ENCODE data around the gene IDE.

The IDE gene

DNA sequence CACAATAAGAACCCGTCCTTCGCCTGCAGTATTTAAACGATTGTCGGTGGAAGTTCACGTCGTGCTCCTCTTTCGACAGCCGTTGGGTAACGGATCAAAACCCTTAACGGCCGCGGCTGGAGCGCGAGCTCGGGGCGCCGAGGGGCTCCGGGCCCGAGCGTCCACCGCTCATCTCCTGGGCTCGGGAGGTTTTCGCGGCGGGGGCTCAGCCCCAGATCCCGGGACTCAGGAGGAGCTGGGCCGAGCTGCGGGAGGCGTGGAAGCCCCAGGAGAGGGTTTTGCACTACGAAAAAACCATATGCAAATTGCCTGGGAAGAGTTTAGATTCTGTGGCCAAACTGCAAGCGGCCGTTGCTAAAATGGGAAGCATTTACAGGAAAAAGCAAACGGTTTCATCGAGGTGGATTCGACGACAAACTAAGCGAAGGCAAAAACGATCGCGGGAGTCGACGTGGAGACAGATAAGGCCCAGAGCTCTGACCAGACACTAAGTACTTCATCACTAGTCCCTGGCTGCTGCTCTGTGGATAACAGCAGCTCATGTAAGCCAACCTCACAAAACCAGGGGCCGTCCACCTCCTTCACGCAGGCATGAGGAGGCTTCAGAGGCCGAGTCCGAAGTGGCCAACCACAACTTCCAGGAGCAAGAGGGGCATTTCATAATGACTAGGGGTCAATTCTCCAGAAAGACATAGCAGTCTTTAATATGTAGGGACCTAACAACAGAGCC is 153.2 kb downstream of the IDE start:
- Mint-ChIP-seq H3K27ac (ENCODE audit: low read depth) (no peak overlapping the region), H3K27me3 (peaks cover 59% of the 10 kb centered on the region), H3K9me3 (no peaks in the 10 kb centered on the region), H3K4me3 (no peak overlapping the region), H3K36me3 (ENCODE audit: insufficient read depth) (no peaks in the 10 kb centered on the region), H3K4me1 (no peaks in the 10 kb centered on the region)
- ATAC-seq (replicated peaks; ENCODE audit: extremely low read depth, poor library complexity, severe bottlenecking) (no peak), DNase-seq (ENCODE audit: low spot score in 2 of 2) (no peak)

DNA sequence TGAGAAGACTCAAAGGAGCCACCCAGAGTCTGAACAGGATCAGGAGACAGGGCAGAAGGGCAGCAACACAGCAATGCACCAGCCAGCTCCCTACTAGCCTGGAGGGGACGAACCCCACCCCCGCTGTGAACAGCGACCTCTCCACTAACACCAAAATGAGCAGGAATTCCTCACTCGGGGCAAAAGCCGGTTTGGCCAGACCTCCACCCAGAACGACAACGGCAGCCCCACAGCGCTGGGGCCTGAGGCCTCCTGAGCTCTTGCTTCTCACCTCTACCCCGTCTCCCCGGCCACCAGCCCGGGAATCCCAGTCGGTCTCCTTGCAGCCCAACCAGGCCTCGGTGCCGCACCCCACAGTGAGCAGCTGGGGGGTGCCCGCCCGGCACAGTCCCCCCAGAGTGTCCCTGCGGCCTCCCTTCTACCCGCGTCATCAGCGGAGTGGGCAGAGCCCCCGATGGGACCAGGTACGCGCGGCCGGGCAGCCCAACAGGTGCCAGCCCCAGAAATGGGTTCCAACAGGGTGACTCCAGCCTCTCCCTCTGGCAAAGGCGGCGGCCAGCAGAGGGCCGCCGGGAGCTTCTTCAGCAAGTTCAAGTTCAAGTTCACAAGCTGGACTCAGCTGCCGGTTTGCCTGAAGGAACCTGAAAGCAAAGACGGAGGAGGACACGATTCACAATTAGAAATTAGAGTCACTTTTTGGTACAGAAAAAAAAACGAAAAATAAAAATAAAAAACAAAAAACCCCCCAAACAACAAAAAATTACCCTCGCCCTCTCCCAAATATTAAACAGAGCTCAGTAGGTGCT is 153.9 kb downstream of the IDE start:
- H3K27me3 Mint-ChIP-seq: peaks cover 59% of the 10 kb centered on the region
- ATAC-seq (replicated peaks; ENCODE audit: extremely low read depth, poor library complexity, severe bottlenecking): no peak
- H3K9me3 Mint-ChIP-seq: no peaks in the 10 kb centered on the region
- no peak overlapping the region for H3K4me3 Mint-ChIP-seq
- H3K36me3 Mint-ChIP-seq (ENCODE audit: insufficient read depth): no peaks in the 10 kb centered on the region
- DNase-seq (ENCODE audit: low spot score in 2 of 2): no peak
- H3K4me1 Mint-ChIP-seq: no peaks in the 10 kb centered on the region
- no peak overlapping the region for H3K27ac Mint-ChIP-seq (ENCODE audit: low read depth)

DNA sequence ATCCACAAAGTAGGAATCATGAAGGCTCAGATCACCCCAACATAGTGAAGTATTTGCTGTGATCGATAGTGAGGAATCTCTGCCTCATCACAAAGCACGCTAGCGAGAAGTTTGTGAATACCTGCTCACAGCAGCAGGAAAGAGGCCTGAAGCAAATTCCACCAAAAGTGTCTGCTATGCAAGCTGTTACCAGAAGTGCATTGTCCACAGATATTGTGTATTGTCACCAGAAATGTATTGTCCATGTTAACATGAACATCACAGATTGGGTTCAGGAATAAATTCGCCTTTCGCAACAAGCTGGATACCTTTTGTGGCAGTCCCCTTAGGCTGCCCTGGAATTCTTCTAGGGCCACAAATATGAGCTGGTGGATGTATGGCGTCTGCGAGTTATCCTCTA is 155.0 kb downstream of the IDE start:
- Mint-ChIP-seq H3K27ac (ENCODE audit: low read depth) (no peak overlapping the region), H3K27me3 (peaks cover 66% of the 10 kb centered on the region), H3K36me3 (ENCODE audit: insufficient read depth) (no peaks in the 10 kb centered on the region), H3K4me1 (no peaks in the 10 kb centered on the region), H3K4me3 (no peak overlapping the region), H3K9me3 (no peaks in the 10 kb centered on the region)
- no peak for DNase-seq (ENCODE audit: low spot score in 2 of 2)
- no peak for ATAC-seq (replicated peaks; ENCODE audit: extremely low read depth, poor library complexity, severe bottlenecking)

DNA sequence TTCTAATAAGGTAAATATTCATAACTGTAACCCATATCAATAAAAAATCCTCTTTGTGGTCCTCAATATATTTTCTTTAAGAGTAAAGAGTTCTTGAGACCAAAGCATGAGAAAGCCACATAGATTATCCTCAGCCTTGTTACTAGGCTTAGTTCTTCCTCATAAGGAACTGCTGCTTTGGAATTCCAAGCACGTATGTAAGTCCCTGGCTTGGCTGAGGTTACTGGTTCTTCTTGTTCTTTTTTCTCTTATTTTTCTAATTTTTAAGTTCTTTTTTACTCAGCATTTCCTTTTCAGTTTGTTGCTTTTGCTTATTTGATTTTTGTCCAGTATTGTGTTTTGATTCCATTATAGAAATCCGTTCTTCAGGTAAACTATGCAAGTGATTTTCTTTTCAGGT is 155.7 kb downstream of the IDE start:
- H3K27me3 Mint-ChIP-seq: peaks cover 68% of the 10 kb centered on the region
- H3K4me3 Mint-ChIP-seq: no peak overlapping the region
- no peak overlapping the region for H3K27ac Mint-ChIP-seq (ENCODE audit: low read depth)
- H3K36me3 Mint-ChIP-seq (ENCODE audit: insufficient read depth): no peaks in the 10 kb centered on the region
- ATAC-seq (replicated peaks; ENCODE audit: extremely low read depth, poor library complexity, severe bottlenecking): no peak
- no peaks in the 10 kb centered on the region for H3K4me1 Mint-ChIP-seq
- no peak for DNase-seq (ENCODE audit: low spot score in 2 of 2)
- no peaks in the 10 kb centered on the region for H3K9me3 Mint-ChIP-seq

DNA sequence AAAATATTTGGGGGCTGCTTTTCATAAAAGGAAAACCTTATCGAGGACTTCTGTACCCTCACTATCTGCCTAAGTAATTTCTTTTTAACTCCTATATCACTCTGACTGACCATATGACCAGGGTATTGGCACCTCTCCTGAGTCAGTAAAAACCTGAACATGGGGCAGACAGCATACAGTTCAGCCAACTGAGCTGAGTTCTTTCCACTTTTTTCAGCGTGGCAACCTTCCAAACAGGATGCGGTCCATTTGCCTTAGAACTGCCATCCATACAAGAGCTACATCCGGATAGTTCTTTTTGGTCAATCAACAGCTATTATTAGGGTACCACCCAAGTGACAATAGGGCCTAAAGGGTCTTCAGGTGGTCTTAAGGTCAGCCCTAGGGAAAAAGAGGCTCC is 160.4 kb downstream of the IDE start:
- H3K36me3 Mint-ChIP-seq (ENCODE audit: insufficient read depth): no peaks in the 10 kb centered on the region
- ATAC-seq (replicated peaks; ENCODE audit: extremely low read depth, poor library complexity, severe bottlenecking) (no peak), DNase-seq (ENCODE audit: low spot score in 2 of 2) (no peak)
- H3K4me1 Mint-ChIP-seq: no peaks in the 10 kb centered on the region
- H3K9me3 Mint-ChIP-seq: no peaks in the 10 kb centered on the region
- H3K27ac Mint-ChIP-seq (ENCODE audit: low read depth): no peak overlapping the region
- H3K27me3 Mint-ChIP-seq: peaks cover 54% of the 10 kb centered on the region
- H3K4me3 Mint-ChIP-seq: no peak overlapping the region

DNA sequence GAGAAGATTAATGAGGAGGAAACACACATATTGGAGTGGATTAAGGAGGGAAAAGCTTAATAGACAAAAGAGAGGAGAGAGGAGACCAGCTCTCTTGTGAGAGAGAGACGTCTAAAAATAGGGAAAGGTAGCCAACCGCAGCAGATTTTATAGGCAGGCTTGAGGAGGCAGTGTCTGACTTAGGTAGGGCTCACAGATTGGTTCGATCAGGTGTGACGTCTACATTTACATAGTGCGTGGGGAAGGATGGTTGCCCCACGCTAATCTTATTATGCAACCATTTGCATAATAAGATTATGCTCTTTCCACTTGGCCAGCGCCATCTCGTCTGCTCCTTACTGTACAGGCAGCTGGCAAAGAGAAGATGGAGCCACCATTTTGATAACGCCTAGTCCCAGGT is 160.9 kb downstream of the IDE start:
- no peaks in the 10 kb centered on the region for H3K9me3 Mint-ChIP-seq
- no peak overlapping the region for H3K27ac Mint-ChIP-seq (ENCODE audit: low read depth)
- DNase-seq (ENCODE audit: low spot score in 2 of 2) (no peak), ATAC-seq (replicated peaks; ENCODE audit: extremely low read depth, poor library complexity, severe bottlenecking) (no peak)
- H3K4me1 Mint-ChIP-seq: no peaks in the 10 kb centered on the region
- H3K27me3 Mint-ChIP-seq: peaks cover 50% of the 10 kb centered on the region
- H3K36me3 Mint-ChIP-seq (ENCODE audit: insufficient read depth): no peaks in the 10 kb centered on the region
- no peak overlapping the region for H3K4me3 Mint-ChIP-seq

DNA sequence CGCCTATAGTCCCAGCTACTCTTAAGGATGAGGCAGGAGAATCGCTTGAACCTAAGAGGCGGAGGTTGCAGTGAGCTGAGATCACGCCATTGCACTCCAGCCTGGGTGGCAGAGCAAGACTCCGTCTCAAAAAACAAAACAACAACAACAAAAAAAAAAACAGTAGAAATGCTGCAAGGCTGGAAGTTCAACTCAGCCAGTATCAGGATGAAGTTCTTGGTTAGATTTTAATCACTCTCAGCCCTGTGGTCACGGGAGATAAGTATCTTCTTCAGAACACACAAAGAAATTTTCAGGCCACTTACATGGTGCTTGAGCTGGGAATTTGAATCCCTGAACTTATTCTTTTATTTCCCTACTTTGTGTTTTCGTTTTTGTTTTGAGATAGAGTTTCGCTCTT is 162.5 kb downstream of the IDE start:
- no peak overlapping the region for H3K4me3 Mint-ChIP-seq
- H3K27ac Mint-ChIP-seq (ENCODE audit: low read depth): no peak overlapping the region
- no peaks in the 10 kb centered on the region for H3K4me1 Mint-ChIP-seq
- no peaks in the 10 kb centered on the region for H3K9me3 Mint-ChIP-seq
- no peaks in the 10 kb centered on the region for H3K36me3 Mint-ChIP-seq (ENCODE audit: insufficient read depth)
- DNase-seq (ENCODE audit: low spot score in 2 of 2): no peak
- no peak for ATAC-seq (replicated peaks; ENCODE audit: extremely low read depth, poor library complexity, severe bottlenecking)
- H3K27me3 Mint-ChIP-seq: peaks cover 47% of the 10 kb centered on the region

DNA sequence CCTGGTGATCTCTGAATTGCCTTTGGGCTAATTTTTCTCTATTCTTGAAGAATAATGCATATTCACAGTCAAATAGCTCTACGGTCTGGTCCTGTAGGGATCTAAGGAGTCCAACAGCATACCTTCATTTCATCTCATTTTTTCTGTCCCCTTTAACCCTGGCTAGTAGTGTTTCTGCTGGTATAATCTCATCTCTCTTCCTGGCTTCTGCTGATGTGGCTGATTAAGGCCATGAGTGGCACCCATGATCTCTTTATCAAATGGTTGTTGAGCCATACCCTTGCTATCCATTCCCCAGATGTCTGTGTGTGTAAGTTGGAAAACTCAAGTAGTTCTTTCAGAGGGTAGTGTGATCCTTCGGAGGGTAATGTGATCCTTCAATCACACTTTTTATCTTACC is 163.4 kb downstream of the IDE start:
- Mint-ChIP-seq H3K4me1 (no peaks in the 10 kb centered on the region), H3K36me3 (ENCODE audit: insufficient read depth) (no peaks in the 10 kb centered on the region), H3K27ac (ENCODE audit: low read depth) (no peak overlapping the region), H3K27me3 (peaks cover 40% of the 10 kb centered on the region), H3K9me3 (no peaks in the 10 kb centered on the region), H3K4me3 (no peak overlapping the region)
- DNase-seq (ENCODE audit: low spot score in 2 of 2) (no peak), ATAC-seq (replicated peaks; ENCODE audit: extremely low read depth, poor library complexity, severe bottlenecking) (no peak)

DNA sequence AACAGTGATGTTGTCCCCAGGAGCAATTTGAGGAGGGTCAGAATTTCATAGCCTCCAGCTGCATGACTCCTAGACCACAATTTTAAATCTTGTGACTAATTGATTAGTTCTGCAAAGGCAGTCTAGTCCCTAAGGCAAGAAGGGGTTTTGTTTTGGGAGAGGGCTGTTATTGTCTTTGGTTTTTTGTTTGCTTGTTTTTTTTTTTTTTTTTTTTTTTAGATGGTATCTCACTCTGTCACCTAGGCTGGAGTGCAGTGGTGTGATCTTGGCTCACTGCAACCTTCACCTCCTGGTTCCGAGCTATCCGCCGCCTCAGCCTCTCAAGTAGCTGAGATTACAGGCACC is 165.9 kb downstream of the IDE start:
- Mint-ChIP-seq H3K4me1 (no peaks in the 10 kb centered on the region), H3K27ac (ENCODE audit: low read depth) (no peak overlapping the region), H3K27me3 (peaks cover 29% of the 10 kb centered on the region), H3K36me3 (ENCODE audit: insufficient read depth) (peaks cover 2% of the 10 kb centered on the region), H3K4me3 (no peak overlapping the region), H3K9me3 (no peaks in the 10 kb centered on the region)
- ATAC-seq (replicated peaks; ENCODE audit: extremely low read depth, poor library complexity, severe bottlenecking) (no peak), DNase-seq (ENCODE audit: low spot score in 2 of 2) (no peak)

DNA sequence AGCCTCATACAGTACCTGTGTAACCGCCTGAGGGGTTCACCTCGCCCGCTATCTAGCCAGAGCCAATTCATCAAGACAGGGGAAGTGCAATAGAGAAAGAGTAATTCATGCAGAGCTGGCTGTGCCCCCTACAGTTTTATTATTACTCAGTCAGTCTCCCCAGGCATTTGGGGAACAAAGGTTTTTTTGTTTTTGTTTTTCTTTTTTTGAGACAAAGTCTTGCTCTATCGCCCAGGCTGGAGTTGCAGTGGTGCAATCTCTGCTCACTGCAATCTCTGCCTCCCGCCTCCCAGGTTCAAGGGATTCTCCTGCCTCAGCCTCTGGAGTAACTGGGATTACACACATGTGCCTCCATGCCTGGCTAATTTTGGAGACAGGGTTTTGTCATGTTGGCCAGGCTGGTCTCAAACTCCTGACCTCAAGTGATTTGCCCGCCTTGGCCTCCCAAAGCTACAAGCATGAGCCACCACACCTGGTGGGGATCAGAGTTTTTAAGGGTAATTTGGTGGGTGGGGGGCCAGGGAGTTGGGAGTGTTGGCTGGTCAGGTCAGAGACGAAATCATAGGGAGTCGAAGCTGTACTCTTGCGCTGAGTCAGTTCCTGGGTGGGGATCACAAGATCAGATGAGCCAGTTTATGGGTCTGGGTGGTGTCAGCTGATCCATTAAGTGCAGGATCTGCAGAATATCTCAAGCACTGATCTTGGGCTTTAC is 166.4 kb downstream of the IDE start:
- no peak overlapping the region for H3K27ac Mint-ChIP-seq (ENCODE audit: low read depth)
- H3K27me3 Mint-ChIP-seq: peaks cover 24% of the 10 kb centered on the region
- H3K9me3 Mint-ChIP-seq: no peaks in the 10 kb centered on the region
- H3K36me3 Mint-ChIP-seq (ENCODE audit: insufficient read depth): peaks cover 2% of the 10 kb centered on the region
- H3K4me3 Mint-ChIP-seq: no peak overlapping the region
- ATAC-seq (replicated peaks; ENCODE audit: extremely low read depth, poor library complexity, severe bottlenecking): no peak
- no peaks in the 10 kb centered on the region for H3K4me1 Mint-ChIP-seq
- DNase-seq (ENCODE audit: low spot score in 2 of 2): no peak

DNA sequence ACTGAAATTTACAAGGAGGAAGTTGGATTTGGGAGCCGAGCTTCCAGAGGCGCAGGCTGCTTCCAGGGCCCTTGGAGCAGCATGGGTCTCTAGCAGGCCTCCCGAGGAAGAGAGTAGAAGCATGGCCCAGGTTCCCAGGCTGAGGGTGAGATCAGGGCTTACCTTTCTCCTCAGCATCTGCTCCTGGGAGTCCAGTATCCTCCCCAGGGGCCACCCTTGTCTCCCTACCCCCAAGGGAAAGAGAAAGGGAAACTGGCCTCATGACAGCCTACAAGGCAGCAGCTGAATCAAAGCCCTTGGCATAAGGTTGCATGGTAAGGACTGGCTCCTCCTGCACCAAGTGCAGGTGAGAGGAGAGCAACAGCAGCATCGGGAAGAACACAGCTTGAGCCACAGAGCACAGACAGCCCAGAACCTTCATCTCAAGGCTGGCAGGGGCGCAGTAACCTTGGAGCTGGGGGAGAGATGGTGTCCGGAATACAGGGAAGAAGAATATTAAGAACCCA is 168.4 kb downstream of the IDE start:
- no peaks in the 10 kb centered on the region for H3K4me1 Mint-ChIP-seq
- no peak overlapping the region for H3K4me3 Mint-ChIP-seq
- peaks cover 22% of the 10 kb centered on the region for H3K27me3 Mint-ChIP-seq
- no peak for ATAC-seq (replicated peaks; ENCODE audit: extremely low read depth, poor library complexity, severe bottlenecking)
- H3K9me3 Mint-ChIP-seq: no peaks in the 10 kb centered on the region
- no peak for DNase-seq (ENCODE audit: low spot score in 2 of 2)
- H3K36me3 Mint-ChIP-seq (ENCODE audit: insufficient read depth): peaks cover 2% of the 10 kb centered on the region
- H3K27ac Mint-ChIP-seq (ENCODE audit: low read depth): no peak overlapping the region

DNA sequence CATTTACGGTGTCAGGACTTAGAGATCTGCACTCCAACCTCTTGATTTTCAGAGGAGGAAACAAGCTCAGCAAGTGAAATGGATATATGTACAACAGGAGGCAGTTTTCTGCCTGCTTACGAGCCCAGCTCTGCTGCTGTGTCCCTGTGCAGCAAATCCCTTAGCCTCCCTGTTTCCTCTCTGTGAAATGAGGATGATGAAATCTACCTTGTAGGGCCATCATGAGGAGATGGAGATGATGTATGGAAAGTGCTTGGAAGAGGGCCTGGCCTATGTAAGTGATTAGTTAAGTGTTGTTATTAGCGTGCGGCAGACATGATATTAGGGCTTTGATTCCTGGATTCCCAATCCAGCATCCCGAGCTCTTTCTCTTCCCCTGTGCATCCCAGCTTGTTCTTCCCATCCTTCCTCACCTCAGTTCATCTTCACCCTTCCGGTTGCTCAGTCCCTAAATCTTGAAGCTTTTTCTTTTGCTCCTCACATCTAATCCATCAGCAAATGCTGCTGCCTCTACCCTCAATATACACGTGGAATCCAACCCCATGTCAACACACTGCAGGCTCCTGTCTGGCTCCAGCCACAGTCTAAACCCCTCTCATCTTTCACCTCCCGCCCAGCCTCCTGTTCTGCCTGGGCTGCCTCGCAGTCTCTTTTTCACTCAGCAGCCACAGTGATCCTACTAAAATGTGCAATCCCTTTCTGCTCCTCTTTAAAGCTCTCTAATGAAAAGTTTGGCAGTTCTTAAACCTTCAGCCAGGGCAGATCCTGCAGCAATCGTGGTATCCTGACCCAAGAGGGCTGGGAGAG is 169.1 kb downstream of the IDE start:
- Mint-ChIP-seq H3K4me1 (no peaks in the 10 kb centered on the region), H3K27ac (ENCODE audit: low read depth) (no peak overlapping the region), H3K36me3 (ENCODE audit: insufficient read depth) (peaks cover 2% of the 10 kb centered on the region), H3K27me3 (peaks cover 22% of the 10 kb centered on the region), H3K9me3 (no peaks in the 10 kb centered on the region), H3K4me3 (no peak overlapping the region)
- no peak for DNase-seq (ENCODE audit: low spot score in 2 of 2)
- no peak for ATAC-seq (replicated peaks; ENCODE audit: extremely low read depth, poor library complexity, severe bottlenecking)

All from central memory CD8-positive, alpha-beta T cell (primary cell).